NCI-H510A treated with DMSO at 0.1 percent for 48 hours (cell line): ENCODE measurements around the gene MMP25.
"Not testable (repeated sequence)": the region's sequence is repeated elsewhere in the genome, so short reads cannot be mapped to it uniquely, and the experiment has no call there.

Experiments
- DNase-seq: peaks from one replicate; lab custom pipeline; 2025; lab: John Stamatoyannopoulos, UW

The MMP25 gene

DNA sequence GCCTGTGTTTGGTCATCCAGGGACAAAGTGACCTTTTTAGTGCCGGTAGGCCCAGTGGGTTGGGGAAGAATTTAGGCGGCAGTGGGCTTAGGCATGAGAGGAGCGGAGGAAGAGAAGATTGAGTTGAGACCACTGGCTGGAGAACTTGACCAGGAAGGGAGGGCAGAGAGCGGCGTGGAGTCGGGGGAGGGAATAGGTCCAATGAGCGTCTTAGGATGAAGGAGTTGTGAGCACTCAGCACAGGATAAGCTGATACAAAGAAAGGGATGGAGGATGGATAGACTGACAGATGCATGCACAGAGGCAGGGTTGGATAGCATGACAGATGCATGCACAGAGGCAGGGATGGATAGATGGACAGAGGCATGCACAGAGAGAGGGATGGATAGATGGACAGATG is 27.1 kb downstream of the MMP25 start:
- no peak for DNase-seq

DNA sequence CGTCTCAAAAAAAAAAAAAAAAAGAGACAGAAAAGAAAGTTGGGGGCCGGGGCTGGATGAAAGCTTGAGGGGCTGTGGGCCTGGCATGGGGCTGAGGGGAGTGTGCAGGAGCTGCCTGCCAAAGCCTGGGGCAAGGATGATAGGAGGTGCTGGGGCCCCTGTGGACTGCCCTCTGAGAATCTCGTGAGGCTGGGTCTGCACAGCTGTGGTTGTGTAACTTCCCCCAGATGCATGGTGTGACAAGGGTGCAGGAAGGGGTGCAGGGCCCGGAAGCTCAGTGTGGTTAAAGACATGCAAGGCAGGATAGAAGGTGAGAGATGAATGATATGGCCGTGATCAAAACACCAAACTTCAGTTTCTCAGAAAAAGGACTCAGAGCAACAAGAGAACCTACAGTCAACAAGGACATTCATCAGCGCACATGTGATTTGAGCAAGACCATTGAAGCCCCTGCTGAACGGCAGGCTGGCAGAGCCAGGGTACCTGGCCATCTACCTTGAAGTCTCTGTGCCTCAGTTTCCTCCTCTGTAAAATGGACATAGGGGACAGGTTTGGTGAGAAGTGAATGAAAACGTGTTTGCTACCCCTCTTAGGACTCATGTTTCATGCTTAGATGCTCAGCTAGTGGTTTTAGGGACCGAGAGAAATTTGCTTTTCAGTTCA is 28.6 kb downstream of the MMP25 start:
- no peak for DNase-seq

DNA sequence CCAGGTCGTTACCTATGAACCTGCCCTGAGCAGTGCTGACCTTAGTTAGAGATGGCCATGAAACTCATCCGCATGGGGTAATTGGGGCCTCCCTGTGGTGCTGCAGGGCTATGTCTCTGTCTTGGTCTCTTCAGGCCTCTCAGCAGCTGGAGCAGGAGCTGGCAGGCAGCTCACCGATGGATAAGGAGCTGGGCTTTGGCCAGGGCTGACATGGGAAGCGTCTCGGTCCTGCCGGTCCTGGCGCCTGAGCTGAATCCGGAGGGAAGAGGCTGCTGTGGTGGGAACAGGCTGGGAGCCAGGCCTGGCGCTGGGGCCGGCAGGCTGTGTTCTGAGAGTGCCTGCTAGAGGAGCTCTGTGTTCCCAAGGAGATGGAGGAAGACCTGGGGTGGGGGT is 29.2 kb downstream of the MMP25 start:
- DNase-seq, result no peak

DNA sequence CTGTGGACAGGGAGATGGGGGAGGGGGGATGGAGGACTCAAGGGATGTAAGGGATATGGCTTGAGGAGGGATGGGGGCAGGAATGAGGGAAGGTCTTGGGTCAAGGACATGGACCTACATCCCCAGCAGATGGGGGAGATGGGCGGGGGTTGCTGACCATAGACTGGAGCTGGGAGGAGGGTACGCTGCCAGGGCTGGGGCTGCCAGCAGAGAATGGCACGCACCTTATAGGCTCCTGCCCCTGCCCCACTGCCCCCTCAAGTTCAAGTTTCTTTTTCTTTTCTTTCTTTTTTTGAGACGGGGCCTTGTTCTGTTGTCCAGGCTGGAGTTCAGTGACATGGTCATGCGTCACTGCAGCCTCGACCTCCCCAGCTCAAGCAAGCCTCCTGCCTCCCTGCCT is 29.6 kb downstream of the MMP25 start:
- DNase-seq, result not testable (repeated sequence)

DNA sequence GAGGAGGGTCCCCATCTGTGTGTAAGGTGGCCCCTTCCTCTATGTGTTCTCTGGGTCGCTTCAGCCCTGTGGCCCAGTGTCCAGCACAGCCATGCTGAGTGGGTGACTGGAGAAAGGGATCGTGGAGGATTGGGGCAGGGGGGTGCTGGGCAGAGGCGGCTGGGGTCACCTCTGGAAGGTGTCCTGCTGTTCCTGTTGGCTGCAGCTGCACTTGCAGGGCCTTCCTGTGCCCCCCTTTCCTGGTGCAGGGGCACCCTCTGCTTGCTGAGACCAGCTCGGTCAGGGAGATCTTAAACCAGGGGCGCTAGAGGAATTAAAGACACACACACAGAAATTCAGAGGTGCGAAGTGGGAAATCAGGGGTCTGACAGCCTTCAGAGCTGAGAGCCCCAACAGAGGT is 30.2 kb downstream of the MMP25 start:
- no peak for DNase-seq

DNA sequence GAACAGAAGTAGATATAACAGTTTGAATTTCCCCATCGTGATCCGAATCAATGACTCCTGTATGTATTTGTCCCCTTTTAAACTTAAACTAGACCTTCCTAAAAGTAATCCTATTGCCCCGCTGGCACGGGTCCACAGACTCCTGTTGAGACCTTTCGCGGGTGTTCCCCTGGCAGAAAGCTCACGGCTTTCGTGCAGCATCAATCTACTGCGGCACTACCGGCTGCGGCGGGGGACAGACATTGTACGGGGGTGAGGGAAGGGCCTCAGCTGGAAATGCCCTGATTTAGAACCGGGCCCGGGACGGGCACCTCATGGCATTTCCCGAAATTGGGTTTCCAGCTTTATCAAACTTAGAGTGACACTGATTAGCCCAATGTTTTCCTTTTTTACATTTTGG is 33.7 kb downstream of the MMP25 start:
- no peak for DNase-seq

DNA sequence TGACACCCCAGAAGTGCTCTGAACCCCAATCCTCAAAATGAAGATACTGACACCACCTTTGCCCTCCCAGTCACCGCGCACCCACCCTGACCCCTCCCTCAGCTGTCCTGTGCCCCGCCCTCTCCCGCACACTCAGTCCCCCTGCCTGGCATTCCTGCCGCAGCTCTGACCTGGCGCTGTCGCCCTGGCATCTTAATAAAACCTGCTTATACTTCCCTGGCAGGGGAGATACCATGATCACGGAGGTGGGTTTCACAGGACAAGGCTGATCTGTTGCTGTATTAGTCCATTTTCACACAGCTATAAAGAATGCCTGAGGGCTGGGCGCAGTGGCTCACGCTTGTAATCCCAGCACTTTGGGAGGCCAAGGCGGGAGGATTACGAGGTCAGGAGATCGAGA is 35.6 kb downstream of the MMP25 start:
- not testable (repeated sequence) for DNase-seq

DNA sequence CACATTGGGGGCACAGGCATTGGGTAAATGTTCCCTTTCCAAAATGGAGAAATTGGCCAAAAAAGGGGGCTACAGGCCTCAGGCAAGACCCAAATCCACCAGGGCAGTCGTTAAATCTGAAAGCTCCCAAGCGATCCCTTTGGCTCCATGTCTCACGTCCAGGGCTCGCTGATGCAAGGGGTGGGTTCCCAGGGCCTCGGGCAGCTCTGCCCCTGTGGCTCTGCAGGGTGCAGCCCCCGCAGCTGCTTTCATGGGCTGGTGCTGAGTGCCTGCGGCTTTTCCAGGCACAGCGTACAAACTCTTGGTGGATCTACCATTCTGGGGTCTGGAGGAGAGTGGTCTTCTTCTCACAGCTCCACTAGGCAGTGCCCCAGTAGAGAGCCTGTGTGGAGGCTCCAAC is 37.0 kb downstream of the MMP25 start:
- DNase-seq, result not testable (repeated sequence)

DNA sequence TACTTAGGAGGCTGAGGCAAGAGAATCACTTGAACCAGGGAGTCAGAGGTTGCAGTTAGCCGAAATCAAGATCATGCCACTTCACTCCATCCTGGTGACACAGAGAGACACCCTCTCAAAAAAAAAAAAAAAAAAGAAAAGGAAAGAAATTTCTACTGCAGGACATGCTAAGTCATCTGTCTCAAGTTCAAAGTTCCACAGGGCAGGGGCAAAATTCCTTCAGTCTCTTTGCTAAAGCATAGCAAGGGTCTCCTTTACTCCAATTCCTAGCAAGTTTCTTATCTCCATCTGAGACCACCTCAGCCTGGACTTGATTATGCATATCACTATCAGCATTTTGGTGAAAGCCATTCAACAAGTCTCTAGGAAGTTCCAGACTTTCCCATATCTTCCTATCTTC is 38.1 kb downstream of the MMP25 start:
- no peak for DNase-seq

DNA sequence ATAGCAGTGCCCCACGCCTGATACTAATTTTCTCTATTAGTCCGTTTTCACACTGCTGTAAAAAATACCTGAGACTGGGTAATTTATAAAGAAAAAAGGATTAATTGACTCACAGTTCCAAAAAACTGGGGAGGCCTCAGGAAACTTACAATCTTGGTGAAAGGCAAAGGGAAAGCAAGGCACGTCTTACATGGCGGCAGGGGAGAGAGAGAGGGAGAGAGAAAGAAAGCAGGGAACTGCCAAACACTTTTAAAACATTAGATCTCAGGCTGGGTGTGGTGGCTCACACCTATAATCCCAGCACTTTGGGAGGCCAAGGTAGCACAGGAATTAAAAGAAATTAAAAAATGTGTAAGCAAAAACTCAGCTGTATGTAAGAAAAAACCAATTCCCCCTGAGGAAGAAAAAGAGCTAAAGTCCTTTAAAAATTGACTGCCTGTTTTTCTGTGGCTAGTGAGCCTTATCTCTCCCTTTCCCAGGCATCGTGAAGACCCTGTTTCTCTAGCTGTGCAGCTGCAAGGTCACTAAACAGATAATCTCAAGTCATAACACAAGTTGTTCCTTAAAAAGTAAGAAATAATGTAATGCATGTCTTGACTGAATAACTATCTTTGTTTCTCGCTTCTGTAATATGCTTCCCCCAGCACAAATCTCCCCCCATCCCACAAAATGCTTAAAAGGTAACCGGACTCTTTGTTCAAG is 38.8 kb downstream of the MMP25 start:
- no peak for DNase-seq

DNA sequence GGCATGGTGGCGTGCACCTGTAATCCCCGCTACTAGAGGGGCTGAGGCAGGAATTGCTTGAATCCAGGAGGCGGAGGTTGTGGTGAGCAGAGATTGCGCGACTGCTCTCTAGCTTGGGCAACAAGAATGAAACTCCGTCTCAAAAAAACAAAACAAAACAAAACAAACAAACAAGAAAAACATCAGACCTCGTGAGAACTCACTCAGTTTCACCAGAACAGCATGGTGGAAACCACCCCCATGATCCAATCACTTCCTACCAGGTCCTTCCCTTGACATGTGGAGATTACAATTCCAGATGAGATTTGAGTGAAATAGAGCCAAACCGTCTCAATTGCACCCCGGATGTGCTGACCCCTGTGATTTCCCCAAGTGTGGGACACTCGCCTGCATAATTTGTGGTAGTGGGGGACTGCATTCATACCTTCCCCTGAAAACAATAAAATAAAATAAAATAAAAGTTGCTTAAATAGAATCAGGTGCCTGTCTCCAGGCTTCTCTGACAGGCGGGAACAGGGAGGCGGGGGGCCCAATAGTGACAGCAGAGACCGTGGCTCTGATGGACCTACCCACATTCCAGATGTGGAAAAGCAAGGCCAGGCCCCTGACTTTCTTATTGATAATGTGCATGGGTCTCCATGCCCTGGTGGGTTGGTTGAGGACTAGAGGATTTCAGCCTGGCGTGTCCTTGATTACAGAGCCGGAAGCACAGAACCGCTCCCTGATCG is 39.7 kb downstream of the MMP25 start:
- no peak for DNase-seq

DNA sequence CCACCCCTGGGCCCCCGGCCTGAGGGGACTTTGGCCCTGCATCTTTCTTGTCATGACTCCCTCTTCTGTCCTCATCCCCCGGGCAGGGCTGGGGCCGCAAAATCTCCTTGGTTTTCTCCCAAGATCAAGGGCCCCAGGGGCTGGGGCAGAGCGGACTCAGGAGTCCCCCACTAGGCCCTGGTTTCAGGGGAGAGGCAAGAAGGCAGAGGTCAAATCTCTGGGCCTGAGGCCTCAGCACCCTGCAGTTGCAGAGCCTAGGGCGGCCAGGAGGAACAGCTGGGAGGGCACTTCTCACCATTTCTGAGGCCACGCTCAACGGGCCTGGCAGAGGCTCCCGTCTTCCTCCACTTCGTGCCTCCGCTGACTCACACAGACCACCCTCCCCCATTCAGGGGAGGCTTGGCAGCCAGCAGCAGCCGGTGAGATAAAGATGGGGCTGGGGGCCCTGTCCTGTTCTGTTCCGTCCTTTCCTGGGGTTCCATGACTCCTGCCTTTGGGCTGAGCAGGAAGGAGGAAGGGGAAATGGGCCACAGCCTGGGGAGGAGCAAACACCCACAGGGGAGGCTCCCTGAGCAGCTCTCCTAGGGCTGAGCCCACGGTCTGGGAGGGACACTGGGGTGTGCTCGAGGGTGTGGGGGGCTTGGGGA is 40.4 kb downstream of the MMP25 start:
- no peak for DNase-seq

DNA sequence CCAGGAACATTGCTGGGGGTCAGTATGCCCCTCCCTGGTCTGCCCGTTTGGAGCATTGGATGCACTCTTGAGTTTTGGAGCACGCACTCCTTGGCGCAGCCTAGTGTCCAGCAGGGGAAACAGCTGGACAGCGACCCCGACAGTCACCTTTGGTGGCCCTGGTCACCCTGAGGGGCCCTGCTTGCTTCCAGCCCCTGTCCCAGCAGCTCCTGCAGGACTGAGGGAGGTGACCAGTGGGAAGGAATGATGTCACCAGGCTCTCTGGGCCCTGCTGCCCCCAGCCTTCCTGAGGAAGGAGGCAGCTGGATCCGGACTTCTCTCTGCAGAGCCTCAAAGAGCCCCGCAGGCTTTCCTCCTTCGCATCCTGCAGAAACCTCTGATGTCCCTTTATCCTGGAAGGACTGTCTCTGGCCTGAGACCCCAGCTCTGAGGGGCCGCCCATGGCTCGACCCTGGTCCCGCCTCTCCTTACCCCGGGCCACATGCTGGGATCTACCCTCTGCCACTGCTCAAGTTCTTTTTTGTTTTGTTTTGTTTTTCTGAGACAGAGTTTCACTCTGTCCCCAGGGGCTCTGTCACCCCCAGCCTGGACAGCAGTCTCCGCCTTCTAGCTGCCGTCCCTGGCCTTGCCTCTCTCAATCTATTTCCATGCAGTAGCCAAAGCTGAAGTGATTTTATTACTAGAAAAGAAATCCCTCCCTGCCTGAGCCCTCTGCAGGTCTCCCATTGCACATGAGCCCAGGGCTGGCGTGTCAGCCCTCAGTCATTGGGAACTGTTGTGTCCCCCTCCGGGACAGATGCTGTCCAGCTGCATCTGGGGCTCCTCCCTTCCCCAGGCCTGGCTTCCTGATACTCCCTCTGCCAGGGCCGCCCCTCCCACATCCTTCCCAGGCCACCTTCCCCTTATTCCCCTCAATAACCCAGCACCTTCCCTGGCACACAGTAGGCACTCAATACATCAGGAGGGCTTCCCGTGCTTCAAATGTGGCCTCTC is 41.2 kb downstream of the MMP25 start:
- DNase-seq, result no peak

DNA sequence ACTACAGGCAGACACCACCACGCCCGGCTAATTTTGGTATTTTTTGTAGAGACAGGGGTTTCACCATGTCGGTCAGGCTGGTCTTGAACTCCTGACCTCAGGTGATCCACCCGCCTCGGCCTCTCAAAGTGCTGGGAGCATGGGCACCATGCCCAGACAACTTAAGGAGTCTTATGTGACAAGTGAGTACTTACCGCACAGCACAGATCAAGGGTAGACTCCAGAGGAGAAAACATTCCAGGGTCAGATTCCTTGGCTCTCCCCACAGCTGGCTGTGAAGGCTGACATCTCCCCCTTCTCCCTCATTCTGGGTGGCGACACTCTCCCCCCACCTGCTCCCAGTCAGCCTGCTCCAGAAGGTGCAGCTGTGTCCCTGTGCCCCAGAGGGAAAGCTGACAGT is 42.1 kb downstream of the MMP25 start:
- DNase-seq, result no peak

DNA sequence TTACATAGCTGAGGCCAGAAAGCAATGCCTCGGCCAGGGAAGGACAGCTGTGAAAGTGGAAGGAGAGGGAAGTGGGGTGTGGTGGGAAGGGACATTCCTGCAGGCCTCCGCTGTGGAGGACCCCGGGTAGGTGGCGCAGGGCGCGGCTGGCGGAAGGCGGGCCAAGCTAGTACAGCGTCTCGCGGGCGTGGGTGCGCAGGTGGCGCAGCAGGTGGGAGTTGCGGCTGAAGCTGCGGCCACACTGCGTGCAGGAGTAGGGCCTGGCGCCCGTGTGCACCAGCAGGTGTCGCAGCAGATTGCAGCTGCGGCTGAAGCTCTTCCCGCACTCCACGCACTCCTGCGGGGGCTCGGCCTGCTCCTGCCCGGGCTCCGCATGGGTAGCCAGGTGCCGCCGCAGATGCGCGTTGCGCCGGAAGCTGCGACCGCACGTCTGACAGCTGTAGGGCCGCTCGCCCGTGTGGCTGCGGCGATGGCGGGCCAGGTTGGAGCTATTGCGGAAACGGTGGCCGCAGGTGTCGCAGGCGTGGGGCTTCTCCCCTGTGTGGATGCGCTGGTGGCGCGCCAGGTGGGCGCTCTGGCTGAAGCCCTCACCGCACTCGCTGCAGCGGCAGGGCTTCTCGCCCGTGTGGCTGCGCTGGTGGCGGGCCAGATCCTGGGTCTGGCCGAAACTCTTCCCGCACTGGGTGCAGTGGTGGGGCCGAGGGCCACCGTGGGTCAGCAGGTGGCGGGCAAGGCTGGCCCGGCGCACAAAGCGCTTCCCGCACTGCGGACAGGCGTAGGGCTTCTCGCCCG is 42.8 kb downstream of the MMP25 start:
- no peak for DNase-seq

DNA sequence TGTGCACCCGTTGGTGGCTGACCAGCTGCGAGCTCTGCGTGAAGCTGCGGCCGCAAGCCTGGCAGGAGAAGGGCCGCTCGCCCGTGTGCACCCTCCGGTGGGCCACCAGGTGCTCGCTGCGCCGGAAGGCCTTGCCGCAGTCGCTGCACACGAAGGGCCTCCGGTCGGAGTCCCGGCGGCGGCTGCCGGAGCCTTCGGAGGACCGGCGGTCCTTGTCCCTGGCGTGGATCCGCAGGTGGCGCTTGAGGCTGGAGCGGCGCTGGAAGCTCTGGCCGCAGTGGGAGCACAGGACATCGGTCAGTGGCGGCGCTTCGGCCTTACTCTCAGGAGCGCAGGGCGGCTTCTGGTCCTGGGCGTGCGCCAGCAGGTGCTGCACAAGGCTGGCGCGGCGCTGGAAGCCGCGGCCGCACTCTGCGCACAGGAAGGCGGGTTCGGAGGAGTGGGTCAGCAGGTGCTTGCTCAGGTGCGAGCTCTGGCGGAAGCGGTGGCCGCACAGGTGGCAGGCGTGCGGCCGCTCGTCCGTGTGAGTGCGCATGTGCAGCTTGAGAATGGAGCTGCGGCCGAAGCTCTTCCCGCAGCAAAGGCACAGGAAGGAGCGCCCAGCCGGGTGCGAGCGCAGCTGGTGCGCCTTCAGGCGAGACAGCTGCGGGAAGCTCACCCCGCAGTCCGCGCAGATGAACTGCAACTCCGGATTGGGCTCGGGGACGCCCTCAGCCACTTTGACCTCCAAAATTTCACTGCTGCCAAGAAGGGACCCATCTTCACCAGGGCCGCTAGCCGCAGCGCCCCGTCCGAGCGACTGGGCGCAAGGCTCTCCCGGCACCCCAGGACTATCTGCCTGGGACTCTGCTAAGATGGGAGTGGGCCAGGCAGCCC is 43.6 kb downstream of the MMP25 start:
- DNase-seq, result peak; percentile 29

DNA sequence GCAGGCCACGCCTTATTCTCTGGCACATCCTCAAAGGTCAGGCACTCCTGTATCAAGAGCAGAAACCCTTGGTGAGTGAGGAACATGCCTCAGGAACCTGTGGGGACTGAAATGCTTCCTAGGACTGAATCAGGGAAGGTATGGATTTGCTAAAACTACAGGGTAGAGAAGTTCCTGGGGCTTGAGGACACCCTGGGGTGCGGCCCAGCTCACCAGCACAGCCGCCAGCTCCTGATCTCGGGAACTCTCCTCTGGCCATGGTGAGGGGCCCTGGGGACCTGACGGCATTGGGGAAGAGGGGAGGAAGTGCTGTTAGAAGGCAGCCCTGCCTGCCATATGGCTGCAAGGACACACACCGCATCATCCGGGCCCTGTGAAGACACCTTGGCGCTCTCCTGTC is 45.2 kb downstream of the MMP25 start:
- DNase-seq, result no peak

DNA sequence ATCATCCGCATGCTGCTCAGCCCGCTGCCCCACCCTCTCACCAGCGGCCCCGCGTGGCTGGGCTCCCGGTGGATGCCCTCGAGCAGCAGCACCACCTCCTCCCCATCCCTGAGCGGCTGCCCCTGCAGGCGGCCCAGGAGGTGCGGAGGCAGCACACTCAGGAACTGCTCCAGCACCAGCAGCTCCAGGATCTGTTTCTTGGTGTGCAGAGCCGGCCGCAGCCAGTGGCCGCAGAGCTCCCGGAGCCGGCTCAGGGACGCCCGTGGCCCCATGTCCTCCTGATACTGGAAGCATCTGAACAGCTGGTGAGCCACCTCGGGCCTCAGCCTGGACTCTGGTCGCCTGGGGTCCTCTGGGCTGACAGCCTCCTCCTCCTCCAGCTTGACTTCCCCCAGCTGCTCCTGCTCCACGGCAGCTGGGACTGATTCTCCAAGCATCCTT is 46.2 kb downstream of the MMP25 start:
- no peak for DNase-seq

DNA sequence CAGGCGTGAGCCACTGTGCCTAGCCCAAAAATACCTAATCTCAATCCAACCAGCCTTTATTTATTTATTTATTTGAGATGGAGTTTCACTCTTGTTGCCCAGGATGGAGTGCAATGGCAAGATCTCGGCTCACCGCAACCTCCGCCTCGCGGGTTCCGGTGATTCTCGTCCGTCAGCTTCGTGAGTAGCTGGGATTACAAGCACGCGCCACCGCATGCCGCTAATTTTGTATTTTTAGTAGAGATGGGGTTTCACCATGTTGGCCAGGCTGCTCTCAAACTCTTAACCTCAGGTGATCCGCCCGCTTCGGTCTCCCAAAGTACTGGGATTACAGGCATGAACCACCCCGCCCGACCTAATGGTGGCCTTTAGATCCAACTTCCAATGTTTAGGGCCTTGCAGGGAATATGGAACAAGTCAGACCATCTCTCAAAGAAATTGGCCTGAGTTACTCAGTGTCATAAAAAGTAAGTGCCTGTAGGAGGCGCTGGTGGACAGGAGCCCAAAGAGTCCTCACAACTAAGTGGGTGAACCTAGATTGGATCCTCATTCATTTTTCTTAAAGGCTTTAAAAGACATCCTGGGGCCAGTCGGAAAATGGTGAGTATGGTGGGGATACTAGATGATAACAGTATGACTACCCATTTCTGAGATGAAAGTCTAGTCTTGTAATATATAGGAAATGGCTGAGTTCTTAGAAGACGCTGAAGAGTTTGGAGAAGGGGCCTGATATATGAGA is 48.1 kb downstream of the MMP25 start:
- DNase-seq, result peak; percentile 19
